ENCODE results near the gene MAPK13.

MAPK13 gene

GRCh38 chr6:36136551-36136950 lies 6.2 kb downstream of the MAPK13 start:
- Histone ChIP-seq H3K9ac (ENCODE audit: low read length) (no peak overlapping the region), H3K9me2 (replicated peaks; ENCODE audit: insufficient read depth, low read length) (no peaks in the 10 kb centered on the region), H3K79me2 (ENCODE audit: low read length) (peaks cover 23% of the 10 kb centered on the region), H3K9me3 (replicated peaks; ENCODE audit: insufficient read depth, low read length) (no peaks in the 10 kb centered on the region), H3K36me3 (replicated peaks; ENCODE audit: insufficient read depth, low read length) (no peaks in the 10 kb centered on the region), H4K20me1 (ENCODE audit: insufficient read depth, low read length) (no peaks in the 10 kb centered on the region), H3K4me2 (ENCODE audit: low read depth, low read length) (no peak overlapping the region), H3F3A (ENCODE audit: insufficient read depth, low read length) (peaks cover 8% of the 10 kb centered on the region), H3K4me3 (ENCODE audit: low read length) (no peak overlapping the region), H2AFZ (ENCODE audit: low read length) (no peak overlapping the region), H3K27ac (ENCODE audit: low read length) (no peak overlapping the region), H3K4me1 (ENCODE audit: low read length) (peaks cover 14% of the 10 kb centered on the region), H3K27me3 (replicated peaks; ENCODE audit: insufficient read depth, low read length) (no peaks in the 10 kb centered on the region)
- TF ChIP-seq, protein P1, sequence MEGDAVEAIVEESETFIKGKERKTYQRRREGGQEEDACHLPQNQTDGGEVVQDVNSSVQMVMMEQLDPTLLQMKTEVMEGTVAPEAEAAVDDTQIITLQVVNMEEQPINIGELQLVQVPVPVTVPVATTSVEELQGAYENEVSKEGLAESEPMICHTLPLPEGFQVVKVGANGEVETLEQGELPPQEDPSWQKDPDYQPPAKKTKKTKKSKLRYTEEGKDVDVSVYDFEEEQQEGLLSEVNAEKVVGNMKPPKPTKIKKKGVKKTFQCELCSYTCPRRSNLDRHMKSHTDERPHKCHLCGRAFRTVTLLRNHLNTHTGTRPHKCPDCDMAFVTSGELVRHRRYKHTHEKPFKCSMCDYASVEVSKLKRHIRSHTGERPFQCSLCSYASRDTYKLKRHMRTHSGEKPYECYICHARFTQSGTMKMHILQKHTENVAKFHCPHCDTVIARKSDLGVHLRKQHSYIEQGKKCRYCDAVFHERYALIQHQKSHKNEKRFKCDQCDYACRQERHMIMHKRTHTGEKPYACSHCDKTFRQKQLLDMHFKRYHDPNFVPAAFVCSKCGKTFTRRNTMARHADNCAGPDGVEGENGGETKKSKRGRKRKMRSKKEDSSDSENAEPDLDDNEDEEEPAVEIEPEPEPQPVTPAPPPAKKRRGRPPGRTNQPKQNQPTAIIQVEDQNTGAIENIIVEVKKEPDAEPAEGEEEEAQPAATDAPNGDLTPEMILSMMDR (IDR thresholded peaks at IDR 0.05; ENCODE audit: low read length): no peak
- TF ChIP-seq EZH2phosphoT487 (IDR thresholded peaks at IDR 0.05; ENCODE audit: low read length) (no peak), EZH2 (optimal IDR thresholded peaks at IDR 0.05; ENCODE audit: low read depth, low read length) (no peak)
- DNase-seq: no peak

GRCh38 chr6:36138667-36139066 lies 8.4 kb downstream of the MAPK13 start:
- no peaks in the 10 kb centered on the region for H3F3A ChIP-seq (ENCODE audit: insufficient read depth, low read length)
- H3K79me2 ChIP-seq (ENCODE audit: low read length): peaks cover 5% of the 10 kb centered on the region
- H3K9me2 ChIP-seq (replicated peaks; ENCODE audit: insufficient read depth, low read length): no peaks in the 10 kb centered on the region
- no peaks in the 10 kb centered on the region for H4K20me1 ChIP-seq (ENCODE audit: insufficient read depth, low read length)
- no peak overlapping the region for H3K4me3 ChIP-seq (ENCODE audit: low read length)
- no peak overlapping the region for H3K9ac ChIP-seq (ENCODE audit: low read length)
- no peaks in the 10 kb centered on the region for H3K9me3 ChIP-seq (replicated peaks; ENCODE audit: insufficient read depth, low read length)
- no peaks in the 10 kb centered on the region for H3K4me1 ChIP-seq (ENCODE audit: low read length)
- H2AFZ ChIP-seq (ENCODE audit: low read length): no peak overlapping the region
- no peak overlapping the region for H3K27ac ChIP-seq (ENCODE audit: low read length)
- TF ChIP-seq, protein P1 (IDR thresholded peaks at IDR 0.05; ENCODE audit: low read length): no peak
- TF ChIP-seq EZH2phosphoT487 (IDR thresholded peaks at IDR 0.05; ENCODE audit: low read length) (no peak), EZH2 (optimal IDR thresholded peaks at IDR 0.05; ENCODE audit: low read depth, low read length) (no peak)
- no peak overlapping the region for H3K4me2 ChIP-seq (ENCODE audit: low read depth, low read length)
- no peaks in the 10 kb centered on the region for H3K36me3 ChIP-seq (replicated peaks; ENCODE audit: insufficient read depth, low read length)
- H3K27me3 ChIP-seq (replicated peaks; ENCODE audit: insufficient read depth, low read length): no peaks in the 10 kb centered on the region
- no peak for DNase-seq

- H3K27ac ChIP-seq (ENCODE audit: low read length): no peak overlapping the region
- no peaks in the 10 kb centered on the region for H3F3A ChIP-seq (ENCODE audit: insufficient read depth, low read length)
- no peaks in the 10 kb centered on the region for H4K20me1 ChIP-seq (ENCODE audit: insufficient read depth, low read length)
- DNase-seq: no peak
- no peaks in the 10 kb centered on the region for H3K27me3 ChIP-seq (replicated peaks; ENCODE audit: insufficient read depth, low read length)
- no peak overlapping the region for H3K4me3 ChIP-seq (ENCODE audit: low read length)
- H3K36me3 ChIP-seq (replicated peaks; ENCODE audit: insufficient read depth, low read length): no peaks in the 10 kb centered on the region
- H2AFZ ChIP-seq (ENCODE audit: low read length): no peak overlapping the region
- no peak overlapping the region for H3K4me2 ChIP-seq (ENCODE audit: low read depth, low read length)
- no peak overlapping the region for H3K9ac ChIP-seq (ENCODE audit: low read length)
- H3K9me2 ChIP-seq (replicated peaks; ENCODE audit: insufficient read depth, low read length): no peaks in the 10 kb centered on the region
- no peaks in the 10 kb centered on the region for H3K4me1 ChIP-seq (ENCODE audit: low read length)
- H3K79me2 ChIP-seq (ENCODE audit: low read length): no peaks in the 10 kb centered on the region; the same call in 1 of the 2 replicates
- no peaks in the 10 kb centered on the region for H3K9me3 ChIP-seq (replicated peaks; ENCODE audit: insufficient read depth, low read length)
- TF ChIP-seq EZH2phosphoT487 (IDR thresholded peaks at IDR 0.05; ENCODE audit: low read length) (no peak), EZH2 (optimal IDR thresholded peaks at IDR 0.05; ENCODE audit: low read depth, low read length) (no peak)
- TF ChIP-seq, protein P1 (IDR thresholded peaks at IDR 0.05; ENCODE audit: low read length): no peak
These were observed 9.1 kb downstream of the MAPK13 start for GRCh38 chr6:36139431-36139830.
